ENCODE data around the gene OR6C3.
"Not testable (repeated sequence)": the region's sequence is repeated elsewhere in the genome, so short reads cannot be mapped to it uniquely, and the experiment has no call there.

OR6C3 gene

GRCh38 chr12:55336002-55336401, 5.5 kb downstream of the OR6C3 start:
- DNase-seq (ENCODE audit: low spot score), result no peak
- in situ Hi-C loops (cut with MboI; ENCODE audit: low pct_unique_long_range_greater_than_20kb, low sequenced_read_pairs, unreplicated experiment), result no loop called here
- TF ChIP-seq, protein P1, sequence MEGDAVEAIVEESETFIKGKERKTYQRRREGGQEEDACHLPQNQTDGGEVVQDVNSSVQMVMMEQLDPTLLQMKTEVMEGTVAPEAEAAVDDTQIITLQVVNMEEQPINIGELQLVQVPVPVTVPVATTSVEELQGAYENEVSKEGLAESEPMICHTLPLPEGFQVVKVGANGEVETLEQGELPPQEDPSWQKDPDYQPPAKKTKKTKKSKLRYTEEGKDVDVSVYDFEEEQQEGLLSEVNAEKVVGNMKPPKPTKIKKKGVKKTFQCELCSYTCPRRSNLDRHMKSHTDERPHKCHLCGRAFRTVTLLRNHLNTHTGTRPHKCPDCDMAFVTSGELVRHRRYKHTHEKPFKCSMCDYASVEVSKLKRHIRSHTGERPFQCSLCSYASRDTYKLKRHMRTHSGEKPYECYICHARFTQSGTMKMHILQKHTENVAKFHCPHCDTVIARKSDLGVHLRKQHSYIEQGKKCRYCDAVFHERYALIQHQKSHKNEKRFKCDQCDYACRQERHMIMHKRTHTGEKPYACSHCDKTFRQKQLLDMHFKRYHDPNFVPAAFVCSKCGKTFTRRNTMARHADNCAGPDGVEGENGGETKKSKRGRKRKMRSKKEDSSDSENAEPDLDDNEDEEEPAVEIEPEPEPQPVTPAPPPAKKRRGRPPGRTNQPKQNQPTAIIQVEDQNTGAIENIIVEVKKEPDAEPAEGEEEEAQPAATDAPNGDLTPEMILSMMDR (IDR thresholded peaks at IDR 0.05; ENCODE audit: extremely low read depth, insufficient read depth, missing control alignments), result no peak

DNA sequence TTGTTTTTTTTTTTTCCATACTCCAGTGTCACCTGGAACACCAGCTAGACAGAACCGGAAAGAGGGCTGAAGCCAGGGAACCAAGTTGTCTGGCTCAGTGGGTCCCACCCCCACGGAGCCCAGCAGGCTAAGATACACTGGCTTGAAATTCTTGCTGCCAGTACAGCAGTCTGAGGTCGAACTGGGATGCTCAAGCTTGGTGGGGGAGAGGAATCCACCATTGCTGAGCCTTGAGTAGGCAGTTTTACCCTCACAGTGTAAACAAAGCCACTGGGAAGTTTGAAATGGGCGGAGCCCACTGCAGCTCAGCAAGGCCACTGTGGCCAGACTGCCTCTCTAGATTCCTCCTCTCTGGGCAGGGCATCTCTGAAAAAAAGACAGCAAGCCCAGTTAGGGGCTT, 24.8 kb downstream of the OR6C3 start:
- DNase-seq (ENCODE audit: low spot score); in situ Hi-C loops (cut with MboI; ENCODE audit: low pct_unique_long_range_greater_than_20kb, low sequenced_read_pairs, unreplicated experiment): not testable (repeated sequence)

- in situ Hi-C loops (cut with MboI; ENCODE audit: low pct_unique_long_range_greater_than_20kb, low sequenced_read_pairs, unreplicated experiment), result no loop called here
- TF ChIP-seq, protein P1 (IDR thresholded peaks at IDR 0.05; ENCODE audit: extremely low read depth, insufficient read depth, missing control alignments), result no peak
- DNase-seq (ENCODE audit: low spot score), result no peak
Measured at GRCh38 chr12:55362675-55363074, 32.1 kb downstream of the OR6C3 start, which contains the start of gene OR6C75. TSS of gene OR6C75 (plus strand) at chr12:55362975. CDS start at chr12:55365111, 2,136 bp downstream.

- TF ChIP-seq, protein P1 (IDR thresholded peaks at IDR 0.05; ENCODE audit: extremely low read depth, insufficient read depth, missing control alignments), result no peak
- in situ Hi-C loops (cut with MboI; ENCODE audit: low pct_unique_long_range_greater_than_20kb, low sequenced_read_pairs, unreplicated experiment), result no loop called here
- no peak for DNase-seq (ENCODE audit: low spot score)
Measured at GRCh38 chr12:55365086-55365485, 34.5 kb downstream of the OR6C3 start.

GRCh38 chr12:55372521-55372920, 42.0 kb downstream of the OR6C3 start:
- TF ChIP-seq, protein P1 (IDR thresholded peaks at IDR 0.05; ENCODE audit: extremely low read depth, insufficient read depth, missing control alignments), result no peak
- no peak for DNase-seq (ENCODE audit: low spot score)
- in situ Hi-C loops (cut with MboI; ENCODE audit: low pct_unique_long_range_greater_than_20kb, low sequenced_read_pairs, unreplicated experiment), result no loop called here

Measured in GM13977 (cell line).